IMR-90 (cell line): ENCODE data around the gene PAMR1. TPM values are rescaled to one million over a fixed set of nuclear protein-coding genes. Genes with fewer than 3 reads are reported as not detected.
A peak's percentile ranks its signal among the peaks of the same experiment; 100 is the strongest.

ENCODE experiments used
- ATAC-seq: fragments of 200-7000 bp; cut with Tn5 transposase; 2 replicates; pipeline ENCODE4 v1.9.1; 2020; ENCODE audit warnings: low read depth, mild to moderate bottlenecking, moderate library complexity
- BruUV-seq: library from RNA; stranded (reverse); fragments of 400-500 nt; replicated peaks from 2 replicates; lab custom pipeline; 2021; lab: Mats Ljungman, UMichigan
- CTCF ChIA-PET: fragments of 300-600 bp; formaldehyde crosslinking; extraction: SDS; loops from one replicate; lab custom pipeline; 2021; ENCODE audit warnings: antibody characterized with exemption; lab: Yijun Ruan, JAX
- POLR2A ChIA-PET: fragments of 300-600 bp; sonication (Branson Sonifier 250); formaldehyde crosslinking; loops from one replicate; lab custom pipeline; 2022; ENCODE audit warnings: antibody characterized with exemption; ENCODE audit not compliant: unreplicated experiment; lab: Charles Lee
- DNase-seq: peaks from one replicate; pipeline ENCODE4 v3.0.0; 2013
- H2AFZ ChIP-seq: replicated peaks from 2 replicates; pipeline ENCODE3; 2013; ENCODE audit warnings: low read length, mild to moderate bottlenecking; ENCODE audit not compliant: poor library complexity
- H2AK5ac ChIP-seq: 2 replicates; pipeline ENCODE4 v1.6.1; 2013; ENCODE audit warnings: low read depth, low read length, inconsistent platforms
- H2AK9ac ChIP-seq: replicated peaks from 2 replicates; pipeline ENCODE3; 2013; ENCODE audit warnings: mild to moderate bottlenecking, low read depth, low read length, moderate library complexity; ENCODE audit not compliant: poor library complexity
- H2BK120ac ChIP-seq: 2 replicates; pipeline ENCODE4 v1.6.1; 2013; ENCODE audit warnings: low read depth, low read length, inconsistent platforms
- H2BK15ac ChIP-seq: 3 replicates; pipeline ENCODE4 v1.6.1; 2013; ENCODE audit warnings: low read depth, low read length, inconsistent platforms
- H2BK20ac ChIP-seq: 2 replicates; pipeline ENCODE4 v1.6.1; 2013; ENCODE audit warnings: low read depth, mild to moderate bottlenecking, inconsistent platforms, low read length, moderate library complexity
- H2BK5ac ChIP-seq: 2 replicates; pipeline ENCODE4 v1.6.1; 2013; ENCODE audit warnings: mild to moderate bottlenecking, low read depth, low read length, inconsistent platforms; ENCODE audit not compliant: poor library complexity, severe bottlenecking
- H3K14ac ChIP-seq: replicated peaks from 2 replicates; pipeline ENCODE4 v1.6.1; 2013; ENCODE audit warnings: low read depth, low read length, inconsistent platforms
- H3K18ac ChIP-seq: 2 replicates; pipeline ENCODE4 v1.6.1; 2013; ENCODE audit warnings: low read depth, low read length, control low read depth
- H3K23ac ChIP-seq: 2 replicates; pipeline ENCODE4 v1.6.1; 2013; ENCODE audit warnings: low read depth, low read length, inconsistent platforms
- H3K27ac ChIP-seq: 2 replicates; pipeline ENCODE4 v1.5.1; 2013; ENCODE audit warnings: mild to moderate bottlenecking, control low read depth, low read length; ENCODE audit not compliant: insufficient read depth
- H3K27me3 ChIP-seq: 2 replicates; pipeline ENCODE4 v1.6.1; 2013; ENCODE audit warnings: low read length; ENCODE audit not compliant: control insufficient read depth, insufficient read depth
- H3K36me3 ChIP-seq: 2 replicates; pipeline ENCODE4 v1.6.1; 2013; ENCODE audit warnings: low read length, mixed read lengths; ENCODE audit not compliant: control insufficient read depth, insufficient read depth
- H3K4ac ChIP-seq: 2 replicates; pipeline ENCODE4 v1.6.1; 2013; ENCODE audit warnings: low read depth, low read length, inconsistent platforms
- H3K4me1 ChIP-seq: 2 replicates; pipeline ENCODE4 v1.6.1; 2013; ENCODE audit warnings: low read length, mixed read lengths; ENCODE audit not compliant: control insufficient read depth, insufficient read depth
- H3K4me2 ChIP-seq: 2 replicates; pipeline ENCODE4 v1.6.1; 2013; ENCODE audit warnings: low read depth, mild to moderate bottlenecking, control low read depth, low read length, moderate library complexity
- H3K4me3 ChIP-seq: 2 replicates; pipeline ENCODE4 v1.5.1; 2013; ENCODE audit warnings: low read depth, mild to moderate bottlenecking, control low read depth, low read length, moderate library complexity; ENCODE audit not compliant: insufficient read depth
- H3K56ac ChIP-seq: 2 replicates; pipeline ENCODE4 v1.6.1; 2013; ENCODE audit warnings: low read length, inconsistent platforms; ENCODE audit not compliant: insufficient read depth; ENCODE audit errors: extremely low read depth
- H3K79me1 ChIP-seq, 2 experiments: 2 replicates each; pipeline ENCODE4 v1.6.1; 2013; ENCODE audit warnings: low read length in 2 of 2, inconsistent platforms in 1 of 2, low read depth in 1 of 2
- H3K9ac ChIP-seq: 2 replicates; pipeline ENCODE4 v1.6.1; 2013; ENCODE audit warnings: low read depth, low read length, control low read depth
- H3K9me1 ChIP-seq: 2 replicates; pipeline ENCODE4 v1.6.1; 2013; ENCODE audit warnings: low read length, inconsistent platforms; ENCODE audit not compliant: insufficient read depth
- H3K9me3 ChIP-seq: 2 replicates; pipeline ENCODE4 v1.6.1; 2013; ENCODE audit warnings: low read length; ENCODE audit not compliant: control insufficient read depth, insufficient read depth
- H4K20me1 ChIP-seq: 2 replicates; pipeline ENCODE4 v1.6.1; 2013; ENCODE audit warnings: low read length, inconsistent platforms; ENCODE audit not compliant: insufficient read depth
- H4K5ac ChIP-seq: 2 replicates; pipeline ENCODE4 v1.6.1; 2013; ENCODE audit warnings: mild to moderate bottlenecking, low read depth, low read length, control low read depth
- H4K8ac ChIP-seq, 2 experiments: 2 replicates each; pipeline ENCODE4 v1.6.1; 2013; ENCODE audit warnings: low read depth in 2 of 2, low read length in 2 of 2, control low read depth in 1 of 2, inconsistent platforms in 1 of 2
- H4K91ac ChIP-seq: 2 replicates; pipeline ENCODE4 v1.6.1; 2013; ENCODE audit warnings: low read depth, low read length, inconsistent platforms; ENCODE audit not compliant: insufficient read depth
- BHLHE40 ChIP-seq: fragments of 150-350 bp; IDR thresholded peaks from 2 replicates; pipeline ENCODE4 v1.6.1; 2016; ENCODE audit warnings: mild to moderate bottlenecking, low read depth, low read length
- CEBPB ChIP-seq: IDR thresholded peaks from 2 replicates; pipeline ENCODE4 v1.6.1; 2012; ENCODE audit warnings: low read depth, low read length, improper control_type of control experiment
- CHD1 ChIP-seq: IDR thresholded peaks from 2 replicates; pipeline ENCODE4 v1.6.1; 2012; ENCODE audit warnings: low read depth, low read length, improper control_type of control experiment
- FOS ChIP-seq: fragments of 150-350 bp; IDR thresholded peaks from 2 replicates; pipeline ENCODE4 v1.6.1; 2016; ENCODE audit warnings: low read depth, low read length
- MAFK ChIP-seq: IDR thresholded peaks from 2 replicates; pipeline ENCODE4 v1.6.1; 2012; ENCODE audit warnings: low read depth, low read length, improper control_type of control experiment
- MAZ ChIP-seq: IDR thresholded peaks from 2 replicates; pipeline ENCODE4 v1.6.1; 2012; ENCODE audit warnings: low read depth, mild to moderate bottlenecking, low read length, improper control_type of control experiment, moderate library complexity, borderline replicate concordance
- MXI1 ChIP-seq: IDR thresholded peaks from 2 replicates; pipeline ENCODE4 v1.6.1; 2012; ENCODE audit warnings: low read depth, mild to moderate bottlenecking, low read length, moderate library complexity, borderline replicate concordance
- NFE2L2 ChIP-seq: fragments of 150-350 bp; IDR thresholded peaks from 2 replicates; pipeline ENCODE4 v1.6.1; 2016; ENCODE audit warnings: low read depth, mild to moderate bottlenecking, low read length
- POLR2A ChIP-seq: IDR thresholded peaks from 2 replicates; pipeline ENCODE4 v1.6.1; 2012; ENCODE audit warnings: mild to moderate bottlenecking, low read depth, low read length
- RAD21 ChIP-seq: IDR thresholded peaks from 2 replicates; pipeline ENCODE4 v1.6.1; 2012; ENCODE audit warnings: low read length, improper control_type of control experiment
- RCOR1 ChIP-seq: IDR thresholded peaks from 2 replicates; pipeline ENCODE4 v1.6.1; 2012; ENCODE audit warnings: mild to moderate bottlenecking, low read length, improper control_type of control experiment; ENCODE audit not compliant: insufficient replicate concordance
- RFX5 ChIP-seq: IDR thresholded peaks from 2 replicates; pipeline ENCODE4 v1.8.0; 2012; ENCODE audit warnings: low read depth, mild to moderate bottlenecking, low read length, moderate library complexity
- SMC3 ChIP-seq: fragments of 150-350 bp; IDR thresholded peaks from 2 replicates; pipeline ENCODE4 v1.6.1; 2016; ENCODE audit warnings: low read depth, mild to moderate bottlenecking, antibody characterized with exemption, low read length, moderate library complexity
- WGBS, 2 experiments: methylation state at CpG; one replicate each; pipeline versions ENCODE4 v1.1.5 to v1.1.7; 2013; ENCODE audit warnings: missing lambda C conversion rate in 2 of 2; ENCODE audit not compliant: insufficient read length in 1 of 2; ENCODE audit errors: extremely low coverage in 2 of 2; 5-methylcytosine and 5-hydroxymethylcytosine counted together
- dilution Hi-C: fragments of 300-500 bp; cut with HindIII; formaldehyde crosslinking; loops from one replicate; pipeline ENCODE4 v1.14.3; 2018; ENCODE audit warnings: low sequenced_read_pairs; ENCODE audit not compliant: unreplicated experiment
- in situ Hi-C: fragments of 300-500 bp; cut with MboI; formaldehyde crosslinking; loops from 3 replicates; pipeline ENCODE4 v1.14.3; 2019; ENCODE audit warnings: low sequenced_read_pairs, inconsistent platforms, mixed read lengths
- intact Hi-C: fragments of 100-400 bp; cut with micrococcal nuclease; formaldehyde crosslinking; loops from 2 replicates; pipeline ENCODE4 v1.10.0; 2022
- polyA plus RNA-seq, 3 experiments: library from polyadenylated mRNA; depleted of rRNA; stranded (reverse); fragments of >200 nt; gene quantifications; 2 replicates each; pipeline ENCODE4 v1.2.3, GENCODE V29; 2012; ENCODE audit warnings: low replicate concordance in 1 of 3
- total RNA-seq: library from RNA; depleted of rRNA; stranded (reverse); fragments of >200 nt; gene quantifications from 2 replicates; pipeline ENCODE4 v1.2.3, GENCODE V29; 2012
- TF ChIP-seq, protein P1 (sequence below): fragments of 150-350 bp; IDR thresholded peaks from 2 replicates; pipeline ENCODE4 v1.6.1; 2016; ENCODE audit warnings: low read depth, mild to moderate bottlenecking, low read length, moderate library complexity, borderline replicate concordance
- TF ChIP-seq, protein P2 (sequence below): fragments of 150-350 bp; IDR thresholded peaks from 2 replicates; pipeline ENCODE4 v1.6.1; 2017; ENCODE audit warnings: mild to moderate bottlenecking, antibody characterized with exemption, low read length, low read depth
- TF ChIP-seq, protein P3 (sequence below): conservative IDR thresholded peaks from 2 replicates; pipeline ENCODE4 v1.5.1; 2012; ENCODE audit warnings: mild to moderate bottlenecking, low read depth, low read length, improper control_type of control experiment

Gene PAMR1
- total and polyA plus RNA-seq, 2 of the 4 experiments (the other 2 are of a cell fraction), result 70.7 to 80.7 TPM

DNA sequence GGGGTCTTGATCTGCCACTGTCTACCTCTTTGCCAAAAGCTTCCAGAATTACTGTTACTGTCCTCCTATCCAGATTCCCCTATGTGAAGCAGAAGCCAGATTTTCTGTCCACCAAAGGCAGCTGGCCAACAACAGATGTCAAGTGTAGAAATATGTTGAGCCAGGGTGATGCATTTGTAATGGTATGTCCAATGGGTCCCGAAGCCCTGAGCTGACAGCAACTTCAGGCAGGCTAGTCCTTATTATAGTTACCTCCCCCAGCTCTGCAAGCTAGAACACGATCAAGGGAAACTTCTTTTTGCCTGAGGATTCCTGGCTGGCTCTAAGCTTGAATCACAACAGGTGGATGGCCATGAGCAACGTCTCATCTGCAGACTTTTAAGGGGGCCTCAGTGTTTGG, 10.2 kb downstream of the PAMR1 start:
- Histone ChIP-seq H2BK120ac (peak overlapping the region; percentile 47), H3K14ac (no peak overlapping the region), H2AK5ac (peak overlapping the region; percentile 33; the same call in 1 of the 2 replicates), H3K23ac (0 out of 2 replicates have a peak overlapping the region, but pooled peaks have one; percentile 46), H4K5ac (no peak overlapping the region), H3K27me3 (no peaks in the 10 kb centered on the region), H4K20me1 (peaks cover 7% of the 10 kb centered on the region; the same call in 1 of the 2 replicates), H2BK20ac (peak overlapping the region; percentile 30; the same call in 1 of the 2 replicates), H4K91ac (no peak overlapping the region), H3K4me3 (no peak overlapping the region), H3K56ac (no peak overlapping the region), H2AFZ (peak overlapping the region; percentile 17), H4K8ac (no peak overlapping the region), H3K9me1 (peaks cover 36% of the 10 kb centered on the region), H3K18ac (no peak overlapping the region), H3K27ac (no peak overlapping the region), H3K4ac (peak overlapping the region; percentile 5; the same call in 1 of the 2 replicates), H3K36me3 (peaks cover 8% of the 10 kb centered on the region), H2BK15ac (0 out of 3 replicates have a peak overlapping the region, but pooled peaks have one; percentile 12), H3K4me1 (peaks cover 24% of the 10 kb centered on the region), H3K79me1 (peaks cover 21 to 94% of the 10 kb centered on the region in 2 experiments), H2BK5ac (peak overlapping the region; percentile 2), H3K9me3 (no peaks in the 10 kb centered on the region), H2AK9ac (no peak overlapping the region), H3K9ac (no peak overlapping the region), H3K4me2 (peak overlapping the region; percentile 3; the same call in 1 of the 2 replicates)
- BruUV-seq, result no TSS peak
- dilution Hi-C loops (no loop called here), intact Hi-C loops (no loop called here), in situ Hi-C loops (no loop called here)
- TF ChIP-seq RFX5, result no peak
- no peak for TF ChIP-seq MXI1
- no peak for TF ChIP-seq BHLHE40
- TF ChIP-seq CHD1, result no peak
- no peak for TF ChIP-seq POLR2A
- TF ChIP-seq, protein P1, sequence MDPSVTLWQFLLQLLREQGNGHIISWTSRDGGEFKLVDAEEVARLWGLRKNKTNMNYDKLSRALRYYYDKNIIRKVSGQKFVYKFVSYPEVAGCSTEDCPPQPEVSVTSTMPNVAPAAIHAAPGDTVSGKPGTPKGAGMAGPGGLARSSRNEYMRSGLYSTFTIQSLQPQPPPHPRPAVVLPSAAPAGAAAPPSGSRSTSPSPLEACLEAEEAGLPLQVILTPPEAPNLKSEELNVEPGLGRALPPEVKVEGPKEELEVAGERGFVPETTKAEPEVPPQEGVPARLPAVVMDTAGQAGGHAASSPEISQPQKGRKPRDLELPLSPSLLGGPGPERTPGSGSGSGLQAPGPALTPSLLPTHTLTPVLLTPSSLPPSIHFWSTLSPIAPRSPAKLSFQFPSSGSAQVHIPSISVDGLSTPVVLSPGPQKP, result no peak
- TF ChIP-seq NFE2L2, result no peak
- 0 out of 2 replicates have a peak, but pooled peaks have one; percentile 13 for TF ChIP-seq RAD21
- TF ChIP-seq SMC3, result no peak
- no peak for TF ChIP-seq FOS
- TF ChIP-seq, protein P2, sequence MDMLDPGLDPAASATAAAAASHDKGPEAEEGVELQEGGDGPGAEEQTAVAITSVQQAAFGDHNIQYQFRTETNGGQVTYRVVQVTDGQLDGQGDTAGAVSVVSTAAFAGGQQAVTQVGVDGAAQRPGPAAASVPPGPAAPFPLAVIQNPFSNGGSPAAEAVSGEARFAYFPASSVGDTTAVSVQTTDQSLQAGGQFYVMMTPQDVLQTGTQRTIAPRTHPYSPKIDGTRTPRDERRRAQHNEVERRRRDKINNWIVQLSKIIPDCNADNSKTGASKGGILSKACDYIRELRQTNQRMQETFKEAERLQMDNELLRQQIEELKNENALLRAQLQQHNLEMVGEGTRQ, result no peak
- TF ChIP-seq MAFK, result peak; percentile 26; the same call in 1 of the 2 replicates
- TF ChIP-seq CEBPB, result 0 out of 2 replicates have a peak, but pooled peaks have one; percentile 25
- TF ChIP-seq RCOR1, result peak; percentile 56
- no peak for TF ChIP-seq MAZ
- TF ChIP-seq, protein P3, sequence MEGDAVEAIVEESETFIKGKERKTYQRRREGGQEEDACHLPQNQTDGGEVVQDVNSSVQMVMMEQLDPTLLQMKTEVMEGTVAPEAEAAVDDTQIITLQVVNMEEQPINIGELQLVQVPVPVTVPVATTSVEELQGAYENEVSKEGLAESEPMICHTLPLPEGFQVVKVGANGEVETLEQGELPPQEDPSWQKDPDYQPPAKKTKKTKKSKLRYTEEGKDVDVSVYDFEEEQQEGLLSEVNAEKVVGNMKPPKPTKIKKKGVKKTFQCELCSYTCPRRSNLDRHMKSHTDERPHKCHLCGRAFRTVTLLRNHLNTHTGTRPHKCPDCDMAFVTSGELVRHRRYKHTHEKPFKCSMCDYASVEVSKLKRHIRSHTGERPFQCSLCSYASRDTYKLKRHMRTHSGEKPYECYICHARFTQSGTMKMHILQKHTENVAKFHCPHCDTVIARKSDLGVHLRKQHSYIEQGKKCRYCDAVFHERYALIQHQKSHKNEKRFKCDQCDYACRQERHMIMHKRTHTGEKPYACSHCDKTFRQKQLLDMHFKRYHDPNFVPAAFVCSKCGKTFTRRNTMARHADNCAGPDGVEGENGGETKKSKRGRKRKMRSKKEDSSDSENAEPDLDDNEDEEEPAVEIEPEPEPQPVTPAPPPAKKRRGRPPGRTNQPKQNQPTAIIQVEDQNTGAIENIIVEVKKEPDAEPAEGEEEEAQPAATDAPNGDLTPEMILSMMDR, result no peak
- WGBS, 2 experiments, result no CpG with 5 or more reads among the region's 3 CpGs
- ChIA-PET CTCF (interaction anchor here (1.2 kb wide), 1 partner anchor 617 kb away, joined by 3 read pairs; no protein-coding TSS in a partner anchor), POLR2A (no interaction called here)
- peak; percentile 85 for ATAC-seq
- DNase-seq, result peak; percentile 94
